OCI-LY3 (cell line): ENCODE measurements around the gene INTS1.

Source experiments
- H2AFZ ChIP-seq: fragments of 200-600, 300-600 bp; shearing (Covaris generic); 2 replicates; pipeline ENCODE4 v1.6.0; 2014; ENCODE audit warnings: antibody characterized with exemption, low read depth, low read length
- H3K27ac ChIP-seq: fragments of 200-600, 300-600 bp; sonication (generic); 2 replicates; pipeline ENCODE4 v1.5.1; 2014; ENCODE audit warnings: mild to moderate bottlenecking, low read length, moderate library complexity, mixed read lengths
- H3K27me3 ChIP-seq: fragments of 200-600, 300-600 bp; sonication (generic); 2 replicates; pipeline ENCODE4 v1.6.1; 2014; ENCODE audit warnings: low read depth, low read length, mixed read lengths
- H3K36me3 ChIP-seq: fragments of 200-600, 300-600 bp; sonication (generic); replicated peaks from 2 replicates; pipeline ENCODE3; 2014; ENCODE audit warnings: low read depth, low read length, mixed read lengths
- H3K4me1 ChIP-seq: fragments of 300-600, 200-600 bp; sonication (generic); 2 replicates; pipeline ENCODE4 v1.6.1; 2014; ENCODE audit warnings: low read length, mixed read lengths
- H3K4me2 ChIP-seq: fragments of 200-600, 300-600 bp; sonication (generic); 2 replicates; pipeline ENCODE4 v1.6.1; 2014; ENCODE audit warnings: low read length, mixed read lengths
- H3K4me3 ChIP-seq: fragments of 300-600, 200-600 bp; sonication (generic); 2 replicates; pipeline ENCODE4 v1.5.1; 2014; ENCODE audit warnings: antibody characterized with exemption, mild to moderate bottlenecking, low read length, moderate library complexity
- H3K79me2 ChIP-seq: fragments of 300-600, 200-600 bp; shearing (Covaris generic); 2 replicates; pipeline ENCODE4 v1.6.1; 2014; ENCODE audit warnings: mild to moderate bottlenecking, low read length, mixed read lengths
- H3K9ac ChIP-seq: fragments of 300-600, 200-600 bp; shearing (Covaris generic); 2 replicates; pipeline ENCODE4 v1.6.0; 2014; ENCODE audit warnings: mild to moderate bottlenecking, low read length, moderate library complexity
- H3K9me3 ChIP-seq: fragments of 200-600, 300-600 bp; shearing (Covaris generic); 2 replicates; pipeline ENCODE4 v1.6.1; 2014; ENCODE audit warnings: low read length, mixed read lengths; ENCODE audit not compliant: insufficient read depth
- H4K20me1 ChIP-seq: fragments of 200-600, 300-600 bp; sonication (generic); 2 replicates; pipeline ENCODE4 v1.6.1; 2016; ENCODE audit warnings: low read length, mixed read lengths; ENCODE audit not compliant: insufficient read depth
- EZH2phosphoT487 ChIP-seq: fragments of 200-600 bp; shearing (Covaris generic); IDR thresholded peaks from 2 replicates; pipeline ENCODE4 v1.6.1; 2018; ENCODE audit warnings: antibody characterized with exemption, mixed run types, low read depth
- TF ChIP-seq, protein P1 (sequence below): fragments of 200-600, 300-600 bp; sonication (generic); IDR thresholded peaks from 2 replicates; pipeline ENCODE4 v1.5.1; 2014; ENCODE audit warnings: antibody characterized with exemption, low read length, low read depth

The INTS1 gene

DNA sequence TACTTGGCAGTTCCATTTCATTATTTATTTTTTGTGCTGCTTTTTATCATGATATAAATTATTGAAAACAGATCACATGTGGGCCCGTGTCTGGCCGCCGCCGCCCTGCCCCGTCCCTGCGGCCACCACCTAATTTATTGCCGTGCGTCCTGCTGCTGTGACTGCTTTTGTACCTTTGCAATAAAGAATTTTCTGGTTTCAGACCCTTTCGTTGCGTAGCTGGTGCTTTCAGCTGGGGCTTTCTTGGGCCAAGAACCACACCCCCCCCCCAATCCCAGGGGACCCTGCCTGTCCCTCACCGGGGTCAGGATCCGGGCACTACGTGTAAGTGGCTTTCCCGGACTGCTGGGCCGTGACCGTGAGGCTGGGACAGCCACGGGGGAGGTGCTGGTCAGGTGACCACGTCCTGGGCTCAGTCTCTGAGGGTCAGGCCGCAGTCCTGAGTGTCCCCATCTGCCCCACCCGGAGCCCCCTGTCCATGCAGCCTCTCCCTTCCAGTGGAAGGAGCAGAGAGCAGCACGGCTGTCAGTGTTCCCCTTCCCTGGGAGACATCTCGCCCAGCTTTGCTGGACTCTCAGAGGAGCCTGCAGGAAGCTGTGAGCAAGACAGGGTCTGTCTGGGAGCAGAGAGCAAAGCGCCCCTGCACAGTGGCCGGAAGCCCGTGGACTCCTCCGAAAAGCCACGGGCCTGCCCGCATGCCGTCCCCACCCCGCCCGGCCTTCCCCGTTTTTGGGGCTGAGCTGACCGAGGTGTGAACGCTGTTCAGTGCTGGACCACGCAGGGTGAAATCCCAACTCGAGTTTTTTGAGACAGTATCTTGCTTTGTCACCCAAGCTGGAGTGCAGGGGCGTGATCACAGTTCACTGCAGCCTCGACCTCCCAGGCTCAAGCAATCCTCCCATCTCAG, 38.9 kb upstream of the INTS1 start:
- no peaks in the 10 kb centered on the region for H3K36me3 ChIP-seq
- no peak overlapping the region for H2AFZ ChIP-seq
- H3K9ac ChIP-seq: no peak overlapping the region
- H3K27ac ChIP-seq: no peak overlapping the region
- H3K9me3 ChIP-seq: no peaks in the 10 kb centered on the region
- H3K79me2 ChIP-seq: peaks cover 11% of the 10 kb centered on the region
- peaks cover 3% of the 10 kb centered on the region for H4K20me1 ChIP-seq
- no peaks in the 10 kb centered on the region for H3K27me3 ChIP-seq
- TF ChIP-seq, protein P1, sequence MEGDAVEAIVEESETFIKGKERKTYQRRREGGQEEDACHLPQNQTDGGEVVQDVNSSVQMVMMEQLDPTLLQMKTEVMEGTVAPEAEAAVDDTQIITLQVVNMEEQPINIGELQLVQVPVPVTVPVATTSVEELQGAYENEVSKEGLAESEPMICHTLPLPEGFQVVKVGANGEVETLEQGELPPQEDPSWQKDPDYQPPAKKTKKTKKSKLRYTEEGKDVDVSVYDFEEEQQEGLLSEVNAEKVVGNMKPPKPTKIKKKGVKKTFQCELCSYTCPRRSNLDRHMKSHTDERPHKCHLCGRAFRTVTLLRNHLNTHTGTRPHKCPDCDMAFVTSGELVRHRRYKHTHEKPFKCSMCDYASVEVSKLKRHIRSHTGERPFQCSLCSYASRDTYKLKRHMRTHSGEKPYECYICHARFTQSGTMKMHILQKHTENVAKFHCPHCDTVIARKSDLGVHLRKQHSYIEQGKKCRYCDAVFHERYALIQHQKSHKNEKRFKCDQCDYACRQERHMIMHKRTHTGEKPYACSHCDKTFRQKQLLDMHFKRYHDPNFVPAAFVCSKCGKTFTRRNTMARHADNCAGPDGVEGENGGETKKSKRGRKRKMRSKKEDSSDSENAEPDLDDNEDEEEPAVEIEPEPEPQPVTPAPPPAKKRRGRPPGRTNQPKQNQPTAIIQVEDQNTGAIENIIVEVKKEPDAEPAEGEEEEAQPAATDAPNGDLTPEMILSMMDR: no peak
- TF ChIP-seq EZH2phosphoT487: no peak
- H3K4me2 ChIP-seq: no peak overlapping the region
- no peak overlapping the region for H3K4me3 ChIP-seq
- no peaks in the 10 kb centered on the region for H3K4me1 ChIP-seq

DNA sequence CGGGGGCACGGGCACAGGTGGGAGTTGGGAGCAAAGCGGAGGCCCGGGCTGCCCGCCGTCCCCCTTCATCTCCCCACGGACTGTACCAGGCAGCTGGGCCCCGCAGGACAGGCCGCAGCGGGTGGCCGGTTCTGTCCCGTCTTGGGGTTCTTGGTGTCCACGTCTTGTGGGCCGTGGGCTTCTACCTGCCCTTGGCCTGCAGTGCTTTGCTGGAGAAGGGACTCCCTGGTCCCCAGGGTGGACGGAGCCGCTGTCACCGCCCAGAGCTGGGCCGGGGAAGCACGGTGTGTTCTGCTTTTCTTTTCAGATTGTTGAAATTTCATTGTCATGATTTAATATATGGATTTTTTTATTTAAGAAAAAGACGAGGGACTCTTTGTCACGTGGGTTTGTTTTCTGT, 38.1 kb upstream of the INTS1 start:
- Histone ChIP-seq H3K79me2 (peaks cover 19% of the 10 kb centered on the region), H2AFZ (no peak overlapping the region), H3K9ac (no peak overlapping the region), H3K27me3 (no peaks in the 10 kb centered on the region), H4K20me1 (peaks cover 11% of the 10 kb centered on the region), H3K4me2 (no peak overlapping the region), H3K4me1 (no peaks in the 10 kb centered on the region), H3K4me3 (no peak overlapping the region), H3K36me3 (no peaks in the 10 kb centered on the region), H3K27ac (no peak overlapping the region), H3K9me3 (no peaks in the 10 kb centered on the region)
- TF ChIP-seq, protein P1: no peak
- no peak for TF ChIP-seq EZH2phosphoT487

DNA sequence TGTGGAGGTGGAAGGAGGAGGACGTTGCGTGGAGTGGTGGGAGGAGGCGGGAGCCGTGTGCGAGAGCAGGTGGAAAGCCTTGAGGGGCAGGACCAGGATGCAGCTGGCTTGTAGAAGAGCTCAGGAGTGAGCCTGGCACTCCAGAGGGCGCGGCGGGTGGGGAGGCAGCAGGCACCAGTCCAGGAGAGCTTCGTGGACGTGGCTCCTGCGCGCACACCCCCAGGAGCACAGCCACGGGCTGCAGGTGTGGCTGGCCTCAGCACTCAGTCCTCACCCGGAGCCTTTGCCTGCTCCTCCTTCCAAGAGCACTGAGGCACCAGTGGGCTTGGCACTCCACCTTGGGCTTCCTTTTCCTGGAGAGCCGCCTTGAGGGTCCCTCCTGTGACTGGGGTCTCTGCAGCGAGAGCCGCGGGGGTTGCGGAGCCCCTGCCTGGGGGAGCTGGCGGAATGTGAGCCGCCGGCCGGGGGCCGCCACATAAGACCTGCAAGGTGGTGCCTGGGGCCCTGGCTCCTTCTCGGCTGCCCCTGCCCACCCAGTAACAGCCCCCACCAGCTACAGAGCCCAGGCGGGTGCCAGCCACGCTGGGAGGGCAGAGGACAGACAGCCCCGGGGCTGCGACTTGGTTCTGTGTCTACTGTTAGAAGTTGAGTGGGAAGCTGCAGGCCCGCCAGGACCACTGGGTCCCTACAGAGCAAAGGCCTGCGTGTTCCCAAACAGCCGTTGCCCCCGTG, 37.4 kb upstream of the INTS1 start:
- H2AFZ ChIP-seq: no peak overlapping the region
- no peak for TF ChIP-seq EZH2phosphoT487
- TF ChIP-seq, protein P1: no peak
- no peaks in the 10 kb centered on the region for H3K4me1 ChIP-seq
- H3K36me3 ChIP-seq: no peaks in the 10 kb centered on the region
- no peak overlapping the region for H3K27ac ChIP-seq
- H3K4me2 ChIP-seq: no peak overlapping the region
- H3K4me3 ChIP-seq: no peak overlapping the region
- peaks cover 26% of the 10 kb centered on the region for H3K79me2 ChIP-seq
- H3K27me3 ChIP-seq: no peaks in the 10 kb centered on the region
- peaks cover 18% of the 10 kb centered on the region for H4K20me1 ChIP-seq
- H3K9me3 ChIP-seq: no peaks in the 10 kb centered on the region
- H3K9ac ChIP-seq: no peak overlapping the region

DNA sequence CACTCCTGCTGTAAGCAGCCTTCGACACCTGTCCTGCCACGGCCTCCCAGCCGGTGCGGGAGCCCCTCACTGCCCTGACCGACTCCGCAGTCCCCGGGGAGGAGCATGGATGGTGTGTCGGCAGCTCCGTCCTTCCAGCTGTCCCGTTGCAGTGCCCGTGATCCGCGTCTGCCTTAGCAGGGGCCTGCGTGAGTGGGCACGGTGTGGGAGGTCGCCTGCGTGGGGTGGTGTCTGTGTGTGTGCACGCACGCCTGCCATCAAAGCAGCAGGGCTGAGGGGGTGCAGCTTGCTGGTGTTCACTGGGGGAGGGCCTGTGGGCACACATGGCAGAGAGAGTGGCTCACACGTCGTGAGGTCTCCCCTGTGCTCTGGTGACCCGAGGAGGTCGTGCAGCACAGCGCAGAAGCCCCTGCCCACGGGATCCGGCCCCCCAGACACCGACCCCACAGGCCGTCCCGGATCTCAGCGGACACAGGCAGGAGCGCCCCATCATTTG, 36.6 kb upstream of the INTS1 start:
- Histone ChIP-seq H3K9ac (no peak overlapping the region), H3K4me3 (no peak overlapping the region), H3K36me3 (no peaks in the 10 kb centered on the region), H3K79me2 (peaks cover 34% of the 10 kb centered on the region), H3K4me2 (no peak overlapping the region), H3K4me1 (no peaks in the 10 kb centered on the region), H3K27ac (no peak overlapping the region), H2AFZ (no peak overlapping the region), H3K9me3 (no peaks in the 10 kb centered on the region), H4K20me1 (peaks cover 26% of the 10 kb centered on the region), H3K27me3 (no peaks in the 10 kb centered on the region)
- TF ChIP-seq, protein P1: no peak
- no peak for TF ChIP-seq EZH2phosphoT487
